K562 (cell line): ENCODE results near the gene ZC3H13. TPM values are rescaled to one million over a fixed set of nuclear protein-coding genes. Genes with fewer than 3 reads are reported as not detected.

Experiments
- ATAC-seq: fragments of 200-7000 bp; cut with Tn5 transposase; 3 replicates; pipeline ENCODE4 v1.9.1; 2020; ENCODE audit warnings: moderate library complexity
- BruUV-seq: library from RNA; stranded (reverse); fragments of 400-500 nt; replicated peaks from 2 replicates; lab custom pipeline; 2021; lab: Mats Ljungman, UMichigan
- CTCF ChIA-PET: fragments of 300-600 bp; formaldehyde crosslinking; extraction: SDS; loops from one replicate; lab custom pipeline; 2021; ENCODE audit warnings: low intra/inter-chr PET ratio; lab: Yijun Ruan, JAX
- POLR2A ChIA-PET: fragments of 300-600, 350-650 bp; sonication (Branson Sonifier 250); formaldehyde crosslinking; extraction: SDS; loops from one replicate; lab custom pipeline; 2021; ENCODE audit warnings: antibody characterized with exemption, inconsistent platforms; lab: Yijun Ruan, JAX
- DNase-seq, 4 experiments: peaks; one replicate each; pipeline versions ENCODE4 v3.0.0 to v3.0.0-alpha.2; 2011 to 2018; ENCODE audit warnings: low spot score in 3 of 4, mixed read lengths in 3 of 4; ENCODE audit errors: extremely low read depth in 1 of 4
- FAIRE-seq: peaks from 2 replicates; lab custom pipeline; 2011; peaks lifted over from hg19 to GRCh38; lab: Jason Lieb, UNC
- H2AFZ ChIP-seq: 2 replicates; pipeline ENCODE4 v1.6.0; 2011; ENCODE audit warnings: low read depth, low read length, control low read depth, inconsistent platforms
- H3K27ac ChIP-seq: fragments of 200-600 bp; 3 replicates; pipeline ENCODE4 v1.8.0; 2011; ENCODE audit warnings: low read depth, mild to moderate bottlenecking, control low read depth, inconsistent platforms, low read length, moderate library complexity, mixed read lengths; ENCODE audit errors: extremely low read depth
- H3K27me3 ChIP-seq, 2 experiments: fragments of 300-600 bp in 1 of 2; 2 replicates in 1 of 2; 3 replicates in 1 of 2; pipeline versions ENCODE4 v1.6.0 to v1.8.0; 2011; ENCODE audit warnings: inconsistent platforms in 2 of 2, low read length in 2 of 2, mild to moderate bottlenecking in 1 of 2, mixed read lengths in 1 of 2, moderate library complexity in 1 of 2; ENCODE audit not compliant: control insufficient read depth in 2 of 2, insufficient read depth in 2 of 2
- H3K36me3 ChIP-seq: fragments of 300-600 bp; 3 replicates; pipeline ENCODE4 v1.8.0; 2011; ENCODE audit warnings: mild to moderate bottlenecking, low read length, inconsistent platforms; ENCODE audit not compliant: control insufficient read depth, insufficient read depth
- H3K4me1 ChIP-seq, 2 experiments: fragments of 200-600 bp in 1 of 2; replicated peaks in 1 of 2; 2 replicates in 1 of 2; 3 replicates in 1 of 2; pipeline versions ENCODE4 v1.5.1 to v1.8.0; 2011; ENCODE audit warnings: inconsistent platforms in 2 of 2, low read length in 2 of 2, mild to moderate bottlenecking in 1 of 2, mixed read lengths in 1 of 2, moderate library complexity in 1 of 2; ENCODE audit not compliant: control insufficient read depth in 2 of 2, insufficient read depth in 2 of 2
- H3K4me2 ChIP-seq: 2 replicates; pipeline ENCODE4 v1.6.1; 2011; ENCODE audit warnings: low read length, control low read depth, inconsistent platforms, mixed read lengths; ENCODE audit not compliant: insufficient read depth
- H3K4me3 ChIP-seq: fragments of 200-600 bp; sonication (generic), shearing (Covaris generic); 2 replicates; pipeline ENCODE4 v1.5.1; 2016; ENCODE audit warnings: control low read depth, inconsistent platforms
- H3K79me2 ChIP-seq: fragments of 200-600 bp; 3 replicates; pipeline ENCODE4 v1.8.0; 2011; ENCODE audit warnings: low read length, inconsistent platforms; ENCODE audit not compliant: control insufficient read depth, insufficient read depth
- H3K9ac ChIP-seq, 2 experiments: 2 replicates each; pipeline versions ENCODE4 v1.6.0 to v1.6.1; 2011; ENCODE audit warnings: low read depth in 2 of 2, low read length in 2 of 2, control low read depth in 1 of 2, inconsistent platforms in 1 of 2, mild to moderate bottlenecking in 1 of 2, mixed read lengths in 1 of 2; ENCODE audit not compliant: insufficient read depth in 1 of 2
- H3K9me1 ChIP-seq: one replicate; pipeline ENCODE4 v1.6.0; 2011; ENCODE audit warnings: inconsistent platforms, mild to moderate bottlenecking, low read length, moderate library complexity; ENCODE audit not compliant: control insufficient read depth, insufficient read depth
- H3K9me3 ChIP-seq: replicated peaks from 2 replicates; pipeline ENCODE4 v1.5.1; 2011; ENCODE audit warnings: low read depth, low read length, inconsistent platforms; ENCODE audit not compliant: control insufficient read depth, insufficient read depth
- H4K20me1 ChIP-seq: replicated peaks from 2 replicates; pipeline ENCODE4 v1.6.1; 2011; ENCODE audit warnings: low read length, inconsistent platforms, mixed read lengths; ENCODE audit not compliant: control insufficient read depth, insufficient read depth
- CBX1 ChIP-seq: sonication (generic); IDR thresholded peaks from 2 replicates; pipeline ENCODE4 v1.6.1; 2016; ENCODE audit warnings: antibody characterized with exemption, low read depth, mild to moderate bottlenecking
- KDM1A ChIP-seq, 2 experiments: fragments of 450-650 bp; IDR thresholded peaks; 2 replicates each; pipeline ENCODE4 v1.6.1; 2016; ENCODE audit warnings: mild to moderate bottlenecking in 2 of 2
- MAFG ChIP-seq: fragments of 450-650 bp; conservative IDR thresholded peaks from 2 replicates; pipeline ENCODE4 v1.6.1; 2016; ENCODE audit warnings: missing genetic modification characterization, missing compliant biosample characterization
- MAFK ChIP-seq: IDR thresholded peaks from 2 replicates; pipeline ENCODE4 v1.6.1; 2011; ENCODE audit warnings: low read length, improper control_type of control experiment
- ZNF121 ChIP-seq: sonication (generic); formaldehyde crosslinking; conservative IDR thresholded peaks from 2 replicates; pipeline ENCODE4 v1.8.0; 2022; ENCODE audit warnings: missing genetic modification reagents
- ZNF668 ChIP-seq: fragments of 250-450 bp; sonication (Bioruptor Pico); IDR thresholded peaks from 2 replicates; pipeline ENCODE4 v1.8.0; 2022; ENCODE audit warnings: mild to moderate bottlenecking, inconsistent platforms
- WGBS: fragments of 100-300 bp; shearing (Covaris generic); methylation state at CpG from one replicate; pipeline ENCODE4 v1.1.6; 2016; ENCODE audit warnings: low coverage, mixed read lengths; ENCODE audit not compliant: insufficient coverage; ENCODE audit errors: missing lambda C conversion rate; 5-methylcytosine and 5-hydroxymethylcytosine counted together
- in situ Hi-C: fragments of 300-500 bp; cut with MboI; formaldehyde crosslinking; loops from 4 replicates; pipeline ENCODE4 v1.15.0; 2018; ENCODE audit warnings: inconsistent platforms, mixed read lengths
- intact Hi-C: fragments of 100-400 bp; cut with micrococcal nuclease; formaldehyde crosslinking; loops from 2 replicates; pipeline ENCODE4 v1.14.2; 2022
- polyA plus RNA-seq, 8 experiments: library from polyadenylated mRNA; depleted of rRNA in 4 of 8; stranded (reverse) in 5 of 8; unstranded in 3 of 8; fragments of >200 nt; fragmentation: Nextera tagmentation in 2 of 8; fragmentation: Illumina TruSeq in 1 of 8; extraction: Ambion mirVana in 2 of 8; extraction: Trizol in 1 of 8; gene quantifications; 2 replicates each; pipeline versions ENCODE4 v1.2.1 to v1.2.3, GENCODE V29; 2011 to 2014; ENCODE audit warnings: inconsistent platforms in 1 of 8, missing spikeins in 1 of 8
- total RNA-seq, 7 experiments: library from RNA; depleted of rRNA in 6 of 7; stranded (reverse); fragments of >200 nt in 6 of 7; fragmentation: Illumina TruSeq in 2 of 7; extraction: Trizol in 2 of 7; gene quantifications; 2 replicates each; pipeline versions ENCODE4 v1.2.1 to v1.2.3, GENCODE V29; 2011 to 2021; ENCODE audit warnings: low replicate concordance in 1 of 7
- TF ChIP-seq, protein P1 (sequence below): fragments of 450-650 bp; formaldehyde crosslinking; IDR thresholded peaks from 2 replicates; pipeline ENCODE4 v1.4.0; 2022; ENCODE audit warnings: missing genetic modification characterization
- TF ChIP-seq, protein P2 (sequence below): fragments of 200-400 bp; formaldehyde crosslinking; IDR thresholded peaks from 2 replicates; pipeline ENCODE4 v1.6.1; 2017; ENCODE audit warnings: mild to moderate bottlenecking, low read depth, low read length, moderate library complexity
- TF ChIP-seq, protein P3 (sequence below): sonication (generic); formaldehyde crosslinking; IDR thresholded peaks from 2 replicates; pipeline ENCODE4 v1.4.0; 2020; ENCODE audit warnings: mild to moderate bottlenecking, missing genetic modification reagents

The ZC3H13 gene
- total and polyA plus RNA-seq, 9 of the 15 experiments (the other 6 are each of a cell fraction or from before 2014, with no cell fraction given): 4.9 to 27.6 (median 12.1) TPM

DNA sequence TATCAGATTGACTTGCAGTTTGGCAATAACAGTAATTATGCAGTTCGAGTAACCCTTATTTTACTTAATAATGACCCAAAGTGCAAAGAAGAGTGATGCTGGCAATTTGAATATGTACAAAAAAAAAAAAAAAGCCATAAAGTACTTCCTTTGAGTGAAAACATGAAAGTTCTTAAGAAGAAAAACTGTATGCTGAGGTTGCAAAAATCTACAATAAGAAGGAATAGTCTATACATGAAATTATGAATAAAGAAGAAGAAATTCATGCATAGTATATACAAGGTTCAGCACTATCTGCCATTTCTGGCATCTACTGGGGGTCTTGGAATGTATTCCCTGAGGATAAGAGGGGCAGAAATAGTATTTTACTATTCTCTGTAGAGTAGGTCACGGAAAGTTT is 55.9 kb downstream of the ZC3H13 start:
- H4K20me1 ChIP-seq: no peaks in the 10 kb centered on the region
- H3K79me2 ChIP-seq: no peaks in the 10 kb centered on the region
- H3K9ac ChIP-seq: no peak overlapping the region
- H3K4me3 ChIP-seq: no peak overlapping the region
- WGBS: 86% methylated on average over 2 of the region's 2 CpGs
- ChIA-PET POLR2A (no interaction called here), CTCF (no interaction called here)
- H3K36me3 ChIP-seq: peaks cover 29% of the 10 kb centered on the region; the same call in 2 of the 3 replicates
- BruUV-seq: no TSS peak
- H3K4me2 ChIP-seq: no peak overlapping the region
- H3K9me3 ChIP-seq: no peaks in the 10 kb centered on the region
- intact Hi-C loops (no loop called here), in situ Hi-C loops (no loop called here)
- H2AFZ ChIP-seq: no peak overlapping the region
- H3K27ac ChIP-seq: no peak overlapping the region
- no peaks in the 10 kb centered on the region for H3K4me1 ChIP-seq
- H3K27me3 ChIP-seq: no peaks in the 10 kb centered on the region
- ATAC-seq (no peak), FAIRE-seq (no peak), DNase-seq (no peak)
- H3K9me1 ChIP-seq: no peaks in the 10 kb centered on the region
- no peak for TF ChIP-seq ZNF121 (CRISPR knock-in tag)
- TF ChIP-seq CBX1: no peak
- no peak for TF ChIP-seq ZNF668 (CRISPR knock-in tag)
- TF ChIP-seq, protein P1, sequence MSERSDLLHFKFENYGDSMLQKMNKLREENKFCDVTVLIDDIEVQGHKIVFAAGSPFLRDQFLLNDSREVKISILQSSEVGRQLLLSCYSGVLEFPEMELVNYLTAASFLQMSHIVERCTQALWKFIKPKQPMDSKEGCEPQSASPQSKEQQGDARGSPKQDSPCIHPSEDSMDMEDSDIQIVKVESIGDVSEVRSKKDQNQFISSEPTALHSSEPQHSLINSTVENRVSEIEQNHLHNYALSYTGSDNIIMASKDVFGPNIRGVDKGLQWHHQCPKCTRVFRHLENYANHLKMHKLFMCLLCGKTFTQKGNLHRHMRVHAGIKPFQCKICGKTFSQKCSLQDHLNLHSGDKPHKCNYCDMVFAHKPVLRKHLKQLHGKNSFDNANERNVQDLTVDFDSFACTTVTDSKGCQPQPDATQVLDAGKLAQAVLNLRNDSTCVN: no peak
- TF ChIP-seq MAFG (tag): peak; percentile 37; the same call in 1 of the 2 replicates
- TF ChIP-seq MAFK: peak; percentile 23; the same call in 1 of the 2 replicates
- no peak for TF ChIP-seq KDM1A (IDR thresholded peaks at IDR 0.05)
- TF ChIP-seq, protein P2, sequence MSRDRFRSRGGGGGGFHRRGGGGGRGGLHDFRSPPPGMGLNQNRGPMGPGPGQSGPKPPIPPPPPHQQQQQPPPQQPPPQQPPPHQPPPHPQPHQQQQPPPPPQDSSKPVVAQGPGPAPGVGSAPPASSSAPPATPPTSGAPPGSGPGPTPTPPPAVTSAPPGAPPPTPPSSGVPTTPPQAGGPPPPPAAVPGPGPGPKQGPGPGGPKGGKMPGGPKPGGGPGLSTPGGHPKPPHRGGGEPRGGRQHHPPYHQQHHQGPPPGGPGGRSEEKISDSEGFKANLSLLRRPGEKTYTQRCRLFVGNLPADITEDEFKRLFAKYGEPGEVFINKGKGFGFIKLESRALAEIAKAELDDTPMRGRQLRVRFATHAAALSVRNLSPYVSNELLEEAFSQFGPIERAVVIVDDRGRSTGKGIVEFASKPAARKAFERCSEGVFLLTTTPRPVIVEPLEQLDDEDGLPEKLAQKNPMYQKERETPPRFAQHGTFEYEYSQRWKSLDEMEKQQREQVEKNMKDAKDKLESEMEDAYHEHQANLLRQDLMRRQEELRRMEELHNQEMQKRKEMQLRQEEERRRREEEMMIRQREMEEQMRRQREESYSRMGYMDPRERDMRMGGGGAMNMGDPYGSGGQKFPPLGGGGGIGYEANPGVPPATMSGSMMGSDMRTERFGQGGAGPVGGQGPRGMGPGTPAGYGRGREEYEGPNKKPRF: no peak
- TF ChIP-seq, protein P3, sequence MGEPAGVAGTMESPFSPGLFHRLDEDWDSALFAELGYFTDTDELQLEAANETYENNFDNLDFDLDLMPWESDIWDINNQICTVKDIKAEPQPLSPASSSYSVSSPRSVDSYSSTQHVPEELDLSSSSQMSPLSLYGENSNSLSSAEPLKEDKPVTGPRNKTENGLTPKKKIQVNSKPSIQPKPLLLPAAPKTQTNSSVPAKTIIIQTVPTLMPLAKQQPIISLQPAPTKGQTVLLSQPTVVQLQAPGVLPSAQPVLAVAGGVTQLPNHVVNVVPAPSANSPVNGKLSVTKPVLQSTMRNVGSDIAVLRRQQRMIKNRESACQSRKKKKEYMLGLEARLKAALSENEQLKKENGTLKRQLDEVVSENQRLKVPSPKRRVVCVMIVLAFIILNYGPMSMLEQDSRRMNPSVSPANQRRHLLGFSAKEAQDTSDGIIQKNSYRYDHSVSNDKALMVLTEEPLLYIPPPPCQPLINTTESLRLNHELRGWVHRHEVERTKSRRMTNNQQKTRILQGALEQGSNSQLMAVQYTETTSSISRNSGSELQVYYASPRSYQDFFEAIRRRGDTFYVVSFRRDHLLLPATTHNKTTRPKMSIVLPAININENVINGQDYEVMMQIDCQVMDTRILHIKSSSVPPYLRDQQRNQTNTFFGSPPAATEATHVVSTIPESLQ (CRISPR knock-in tag): no peak
